Fibroblast of skin of left biceps (primary cell): ENCODE results near the gene PPP6C.
"Not testable (repeated sequence)": the region's sequence is repeated elsewhere in the genome, so short reads cannot be mapped to it uniquely, and the experiment has no call there.

Experiments used
- DNase-seq, 2 experiments: peaks; one replicate each; pipeline ENCODE4 v3.0.0-alpha.2; 2013; ENCODE audit warnings: low read depth in 2 of 2

PPP6C gene

DNA sequence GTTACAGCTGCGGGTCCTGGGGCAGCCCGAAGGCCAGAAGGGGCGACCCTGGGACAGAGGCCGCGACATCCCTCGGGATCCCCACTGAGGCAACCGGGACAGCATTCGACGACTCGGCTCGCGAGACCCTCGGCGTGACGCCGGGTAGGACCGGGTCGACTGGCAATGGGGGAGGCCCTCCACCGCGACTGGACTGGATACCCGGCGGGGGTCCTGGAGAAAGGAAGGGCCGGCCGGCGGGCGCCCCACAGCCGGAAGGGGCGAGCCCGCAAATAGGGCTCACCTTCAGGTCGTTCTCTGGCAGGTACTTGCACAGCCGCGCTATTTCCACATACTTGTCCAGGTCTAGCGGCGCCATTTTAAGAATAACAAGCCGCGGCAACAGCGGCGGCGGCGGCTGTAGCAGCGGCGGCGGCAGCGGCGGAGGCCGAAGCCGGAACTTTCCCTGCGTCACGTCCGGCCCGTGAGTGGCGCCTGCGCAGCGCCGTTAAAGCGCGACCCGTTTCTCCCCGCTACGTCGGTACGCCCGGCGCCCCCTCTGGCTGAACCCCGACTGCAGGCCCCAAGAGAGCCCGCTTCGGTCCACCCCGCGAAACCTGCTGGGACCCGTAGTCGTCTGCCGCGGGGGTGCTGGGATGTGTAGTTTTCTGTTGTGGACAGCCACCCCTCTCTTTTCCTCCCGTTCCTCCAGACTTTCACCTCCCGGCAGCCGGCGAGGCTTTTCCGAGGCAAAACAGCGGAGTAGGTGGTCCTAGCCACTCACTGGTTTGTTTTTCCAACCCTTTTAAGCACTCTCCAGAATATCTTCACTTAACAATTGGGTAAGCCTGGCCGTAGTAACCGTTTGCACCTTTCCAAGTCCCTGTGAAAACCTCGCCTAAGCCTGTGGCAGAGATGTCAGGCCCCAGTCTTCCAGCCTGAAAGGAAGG is at the start of gene PPP6C:
Gene PPP6C (minus strand): TSS at position 443 of the 929 bp plus-strand sequence. CDS start 85 bp downstream, at position 358.
- peak; percentile 85 to 89 for DNase-seq

- DNase-seq = no peak
Observed at GRCh38 chr9:125238915-125239446, 49.4 kb upstream of the PPP6C start.

GRCh38 chr9:125238127-125238914 is 48.7 kb upstream of the PPP6C start:
- DNase-seq = no peak

DNA sequence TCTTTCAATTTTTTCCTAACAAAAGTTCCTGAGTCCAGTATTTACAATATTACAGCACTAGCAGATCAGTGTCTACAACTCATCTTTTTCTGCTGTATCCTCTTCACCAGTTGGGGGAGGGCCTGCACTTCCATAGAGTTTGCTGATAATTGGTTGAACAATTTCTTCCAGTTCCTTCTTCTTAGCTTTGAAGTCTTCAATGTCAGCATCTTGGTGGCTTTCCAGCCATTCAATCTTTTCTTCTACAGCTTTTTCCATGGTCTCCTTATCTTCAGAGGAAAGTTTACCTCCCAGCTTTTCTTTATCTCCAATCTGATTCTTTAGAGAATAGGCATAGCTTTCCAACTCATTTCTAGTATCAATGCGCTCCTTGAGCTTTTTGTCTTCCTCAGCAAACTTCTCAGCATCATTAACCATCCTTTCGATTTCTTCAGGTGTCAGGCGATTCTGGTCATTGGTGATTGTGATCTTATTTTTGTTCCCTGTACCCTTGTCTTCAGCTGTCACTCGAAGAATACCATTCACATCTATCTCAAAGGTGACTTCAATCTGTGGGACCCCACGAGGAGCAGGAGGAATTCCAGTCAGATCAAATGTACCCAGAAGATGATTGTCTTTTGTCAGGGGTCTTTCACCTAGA is 47.0 kb upstream of the PPP6C start:
- not testable (repeated sequence) for DNase-seq

DNA sequence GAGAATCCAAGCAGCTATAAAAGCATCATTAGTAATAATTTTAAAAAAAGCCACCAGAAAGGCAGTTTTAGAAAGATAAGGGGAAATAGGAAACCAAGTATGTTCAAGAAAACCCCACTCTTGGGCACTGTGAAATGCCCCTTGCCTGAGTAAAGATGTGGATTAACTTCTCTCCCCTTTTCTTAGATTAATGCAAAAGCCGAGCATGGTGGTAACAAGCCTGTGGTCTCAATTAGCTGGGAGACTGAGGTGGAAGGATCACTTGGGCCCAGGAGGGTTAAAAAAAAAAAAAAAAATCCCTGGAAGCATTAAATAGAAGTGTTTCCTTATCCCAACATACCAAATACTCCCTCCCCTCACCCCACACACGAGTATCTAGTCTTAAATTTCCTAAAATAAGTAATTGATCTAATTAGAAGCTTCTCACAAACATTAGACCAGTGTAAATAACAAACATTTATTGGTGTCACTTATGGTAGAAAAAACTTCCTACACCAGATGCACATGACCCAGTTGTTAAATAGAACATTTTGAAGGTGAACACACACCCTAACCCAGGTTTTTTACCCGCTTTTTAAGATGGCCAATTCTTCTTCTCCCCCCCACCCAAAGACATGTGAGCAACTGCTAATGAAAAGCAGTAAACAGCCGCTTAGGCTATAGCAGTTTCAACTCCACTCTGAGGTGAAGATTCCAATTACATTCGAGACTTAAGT is 46.4 kb upstream of the PPP6C start:
- no peak for DNase-seq

DNA sequence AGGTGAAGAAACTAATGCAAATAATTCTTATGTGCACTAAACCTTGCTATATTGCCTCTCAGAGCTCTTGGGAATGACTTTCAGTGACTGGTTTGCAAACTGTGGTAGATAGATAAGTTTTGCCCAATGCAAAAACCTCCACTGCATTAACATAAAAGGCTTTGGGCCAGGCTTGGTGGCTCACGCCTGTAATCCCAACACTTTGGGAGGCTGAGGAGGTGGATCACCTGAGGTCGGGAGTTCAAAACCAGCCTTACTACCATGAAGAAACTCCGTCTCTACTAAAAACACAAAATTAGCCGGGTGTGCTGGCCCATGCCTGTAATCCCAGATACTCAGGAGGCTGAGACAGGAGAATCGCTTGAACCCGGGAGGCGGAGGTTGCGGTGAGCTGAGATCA is 44.5 kb upstream of the PPP6C start:
- not testable (repeated sequence) for DNase-seq

- DNase-seq = peak; percentile 91 to 93
Observed at GRCh38 chr9:125233678-125234077, 44.1 kb upstream of the PPP6C start.

GRCh38 chr9:125227761-125228160 is 38.2 kb upstream of the PPP6C start:
- DNase-seq = no peak

DNA sequence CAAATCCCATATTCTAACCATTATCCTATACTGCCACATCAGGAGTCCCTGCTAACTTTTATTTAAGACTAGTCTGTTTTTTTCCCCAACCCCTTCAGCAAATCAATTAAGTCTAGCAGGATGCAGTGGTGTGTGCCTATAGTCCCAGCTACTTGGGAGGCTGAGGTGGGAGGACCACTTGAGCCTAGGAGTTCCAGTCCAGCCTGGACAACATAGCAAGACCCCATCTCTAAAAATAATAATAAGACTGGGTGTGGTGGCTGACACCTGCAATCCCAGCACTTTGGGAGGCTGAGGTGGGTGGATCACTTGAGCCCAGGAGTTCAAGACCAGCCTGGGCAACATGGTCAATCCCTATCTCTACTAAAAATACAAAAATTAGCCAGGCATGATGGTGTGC is 35.3 kb upstream of the PPP6C start:
- DNase-seq = not testable (repeated sequence)

DNA sequence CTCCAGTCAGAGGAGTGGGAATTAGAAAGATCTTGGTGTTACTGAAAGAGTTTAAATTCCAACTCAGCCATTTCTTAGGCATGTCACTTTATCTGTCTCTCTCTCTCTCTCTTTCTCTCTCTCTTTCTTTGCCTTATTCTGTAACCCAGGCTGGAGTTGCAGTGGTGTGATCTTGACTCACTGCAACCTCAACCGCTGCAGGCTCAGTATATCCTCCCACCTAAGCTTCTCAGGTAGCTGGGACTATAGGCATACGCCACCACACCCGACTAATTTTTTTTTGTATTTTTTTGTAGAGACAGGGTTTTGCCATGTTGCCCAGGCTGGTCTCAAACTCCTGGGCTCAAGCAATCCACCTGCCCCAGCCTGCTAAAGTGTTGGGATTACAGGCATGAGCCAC is 29.0 kb upstream of the PPP6C start:
- DNase-seq = no peak

DNA sequence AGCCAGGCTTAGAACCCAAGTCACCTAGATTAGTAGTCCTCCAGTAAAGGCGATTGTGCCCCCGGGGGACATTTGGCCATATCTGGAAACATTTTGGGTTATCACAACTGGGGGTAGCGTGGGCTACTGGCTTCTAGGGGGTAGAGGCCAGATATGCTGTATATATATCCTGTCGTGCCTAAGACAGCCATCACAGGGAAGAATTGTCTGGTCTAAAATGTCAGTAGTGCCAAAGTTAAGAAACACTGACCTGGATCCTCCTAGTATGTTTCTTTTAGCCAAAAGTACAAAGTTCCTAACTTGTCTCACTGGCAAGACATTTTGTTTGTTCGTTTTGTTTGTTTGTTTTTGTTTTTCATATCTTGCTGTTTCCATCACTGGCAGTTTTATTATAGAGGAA is 24.6 kb upstream of the PPP6C start:
- DNase-seq = no peak

DNA sequence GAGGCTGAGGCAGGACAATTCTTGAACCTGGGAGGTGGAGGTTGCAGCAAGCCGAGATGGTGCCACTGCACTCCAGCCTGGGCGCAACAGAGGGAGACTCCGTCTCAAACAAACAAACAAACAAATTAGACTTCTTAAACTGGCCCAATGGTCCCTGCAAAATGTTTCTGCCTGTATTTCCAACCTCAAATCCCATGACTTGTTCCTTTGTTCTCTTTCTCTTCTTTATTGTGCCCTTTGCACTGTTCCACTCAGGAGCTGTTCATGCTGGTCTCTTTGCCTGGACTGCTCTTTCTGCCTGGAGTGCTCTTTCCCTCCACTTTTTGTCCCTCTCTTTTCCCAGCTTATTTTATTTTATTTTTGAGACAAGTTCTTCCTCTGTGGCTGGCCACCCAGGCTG is 14.9 kb upstream of the PPP6C start:
- DNase-seq = no peak

DNA sequence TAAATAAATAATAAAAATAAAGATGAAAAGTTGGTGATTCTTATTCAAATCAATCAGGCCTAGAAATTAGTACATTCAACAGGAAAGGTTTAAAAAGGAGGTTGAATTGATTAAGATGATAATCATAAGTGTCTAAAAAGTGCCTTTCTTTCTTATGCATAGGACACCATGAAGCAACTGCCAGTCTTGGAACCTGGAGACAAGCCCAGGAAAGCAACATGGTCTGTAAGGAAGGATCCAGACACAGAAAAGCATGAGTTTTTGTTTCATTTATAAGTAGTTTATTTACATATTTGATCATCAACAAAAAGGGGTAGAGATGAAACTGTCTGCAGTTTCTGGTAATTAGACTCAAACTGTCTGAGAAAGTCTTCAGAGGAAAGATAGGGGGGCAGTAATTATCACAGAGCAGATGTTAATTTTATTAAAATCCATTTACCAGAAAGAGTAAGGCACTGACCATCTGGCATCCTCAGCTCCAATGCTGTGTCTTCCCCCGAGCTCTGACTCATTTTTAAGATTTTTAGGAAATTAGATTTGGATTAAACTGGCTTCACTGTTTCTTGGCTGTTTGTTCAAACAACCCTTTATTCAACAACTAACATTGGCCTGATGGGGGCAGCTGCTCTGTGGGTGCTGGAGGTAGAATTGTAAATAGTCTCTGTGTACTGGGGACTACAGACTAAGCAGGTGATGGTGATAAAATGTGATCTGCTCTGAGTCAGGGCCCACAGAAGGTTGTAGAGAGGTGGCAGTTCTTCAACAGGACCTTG is 13.4 kb upstream of the PPP6C start:
- DNase-seq = no peak

- DNase-seq = peak; percentile 88 to 92
Observed at GRCh38 chr9:125200216-125201047, 10.8 kb upstream of the PPP6C start, which contains the start of gene RABEPK. RABEPK (plus strand) TSS chr9:125200542; CDS start chr9:125203014, 2,472 bp downstream.

DNA sequence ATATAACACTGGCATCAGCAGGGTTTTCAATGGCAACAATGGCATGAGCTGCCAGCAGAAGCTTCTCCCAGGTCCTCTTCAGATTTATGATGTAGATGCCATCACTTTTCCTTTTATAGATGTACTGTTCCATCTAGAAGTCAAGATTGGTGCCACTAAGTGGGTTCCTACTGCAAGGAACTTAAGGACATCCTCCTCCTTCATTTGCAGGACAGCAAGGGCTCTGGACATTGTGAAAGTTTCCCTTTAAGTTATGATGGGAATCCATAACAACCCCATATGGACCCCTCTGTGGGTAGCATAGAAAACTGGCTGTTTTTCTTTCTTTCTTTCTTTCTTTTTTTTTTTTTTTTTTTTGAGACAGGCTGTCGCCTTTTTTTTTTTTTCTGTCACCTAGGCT is 6.0 kb upstream of the PPP6C start:
- DNase-seq = not testable (repeated sequence)

GRCh38 chr9:125194466-125194865 is 4.9 kb upstream of the PPP6C start:
- DNase-seq = not testable (repeated sequence)

DNA sequence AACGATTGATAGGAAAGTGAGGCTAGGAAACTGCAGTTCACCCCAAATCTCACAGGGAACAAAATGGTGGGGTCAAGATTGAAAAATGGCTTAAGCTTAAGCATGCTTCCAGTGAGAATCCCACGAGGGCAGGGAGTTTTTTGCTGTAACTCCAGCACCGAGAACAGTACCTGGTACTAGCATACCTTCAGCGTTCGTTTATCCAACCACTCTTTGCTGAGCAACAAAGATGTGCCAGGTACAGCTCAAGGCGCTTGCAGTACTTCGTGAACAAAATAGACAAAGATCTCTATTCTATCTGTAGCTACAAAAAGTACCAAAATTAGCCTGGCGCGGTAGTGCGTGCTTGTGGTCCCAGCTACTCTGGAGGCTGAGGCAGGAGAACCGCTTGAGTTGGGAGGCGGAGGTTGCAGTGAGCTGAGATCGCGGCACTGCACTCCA is 778 bp upstream of the PPP6C start:
- no peak for DNase-seq

DNA sequence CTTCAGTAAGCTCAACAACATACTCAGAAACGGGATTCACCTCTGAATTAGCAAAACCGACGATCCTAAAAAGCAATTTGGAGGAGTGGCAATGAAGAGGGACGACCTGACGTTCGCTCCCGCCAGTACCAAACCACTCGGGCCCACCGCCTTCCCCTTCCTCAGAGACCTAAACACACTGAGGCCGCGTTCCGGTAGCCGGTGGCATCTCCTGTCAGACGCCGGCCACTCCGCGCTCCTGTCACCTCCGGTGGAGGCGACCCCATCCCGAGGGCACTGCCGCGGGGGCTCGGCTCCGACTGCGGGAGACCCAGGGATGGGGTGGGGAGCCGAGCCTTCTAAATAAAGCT is 617 bp downstream of the PPP6C start:
- DNase-seq = no peak

DNA sequence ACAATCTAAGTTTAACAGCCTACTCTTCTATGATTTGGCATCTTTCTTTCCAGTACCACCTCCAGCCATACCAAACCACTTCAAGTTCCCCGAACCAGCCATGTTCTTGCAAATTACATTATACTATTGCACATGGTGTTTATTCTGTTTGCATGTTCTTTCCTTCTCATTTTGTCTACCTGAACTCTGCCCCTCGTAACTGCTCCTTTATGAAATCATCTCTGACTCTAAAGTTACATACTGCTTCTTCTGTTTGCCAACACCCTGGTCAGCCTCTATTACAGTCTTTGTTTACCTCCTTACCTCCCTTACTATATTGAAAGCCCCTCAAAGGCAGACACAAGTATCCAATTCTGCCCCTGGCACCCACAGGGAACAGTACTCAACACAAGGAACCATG is 6.0 kb downstream of the PPP6C start:
- DNase-seq = no peak

- DNase-seq = no peak
Observed at GRCh38 chr9:125183054-125183453, 6.5 kb downstream of the PPP6C start.
